NCI-H2196 (cell line): ENCODE measurements around the gene KRTAP5-2.
"Not testable (repeated sequence)": the region's sequence is repeated elsewhere in the genome, so short reads cannot be mapped to it uniquely, and the experiment has no call there.

ENCODE experiments used
- DNase-seq: peaks from one replicate; lab custom pipeline; 2025; ENCODE audit not compliant: unreplicated experiment; lab: John Stamatoyannopoulos, UW

Gene KRTAP5-2, protein sequence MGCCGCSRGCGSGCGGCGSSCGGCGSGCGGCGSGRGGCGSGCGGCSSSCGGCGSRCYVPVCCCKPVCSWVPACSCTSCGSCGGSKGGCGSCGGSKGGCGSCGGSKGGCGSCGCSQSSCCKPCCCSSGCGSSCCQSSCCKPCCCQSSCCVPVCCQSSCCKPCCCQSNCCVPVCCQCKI

DNA sequence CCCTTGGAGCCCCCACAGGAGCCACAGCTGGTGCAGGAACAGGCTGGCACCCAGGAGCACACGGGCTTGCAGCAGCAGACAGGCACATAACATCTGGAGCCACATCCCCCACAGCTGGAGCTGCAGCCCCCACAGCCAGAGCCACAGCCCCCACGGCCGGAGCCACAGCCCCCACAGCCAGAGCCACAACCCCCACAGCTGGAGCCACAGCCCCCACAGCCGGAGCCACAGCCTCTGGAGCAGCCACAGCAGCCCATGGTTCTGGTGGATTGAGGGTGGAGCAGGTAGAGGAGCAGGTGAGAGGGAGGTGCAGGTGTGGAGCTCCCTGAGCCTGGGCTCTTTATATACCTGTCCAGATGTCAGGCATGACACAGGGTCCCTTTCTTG lies at the start of gene KRTAP5-2:
KRTAP5-2 (minus strand) TSS at position 301 of the 387 bp plus-strand sequence; CDS start at position 257, 44 bp downstream.
- no peak for DNase-seq

DNA sequence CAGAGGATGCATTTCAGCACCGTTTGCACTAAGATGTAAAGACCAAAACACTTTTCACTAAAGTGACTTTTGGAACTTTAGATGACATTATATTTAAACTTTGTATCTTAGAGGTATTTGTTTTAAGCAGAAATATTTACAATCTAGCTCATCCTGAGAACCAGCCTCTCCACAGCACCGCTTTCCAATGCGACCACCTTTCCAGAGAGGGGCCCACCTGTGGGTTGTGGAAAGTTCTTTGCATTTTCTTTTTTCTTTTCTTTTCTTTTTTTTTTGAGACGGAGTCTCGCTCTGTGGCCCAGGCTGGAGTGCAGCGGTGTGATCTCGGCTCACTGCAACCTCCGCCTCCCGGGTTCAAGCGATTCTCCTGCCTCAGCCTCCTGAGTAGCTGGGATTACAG lies 48.4 kb upstream of the KRTAP5-2 start:
- DNase-seq, result not testable (repeated sequence)

DNA sequence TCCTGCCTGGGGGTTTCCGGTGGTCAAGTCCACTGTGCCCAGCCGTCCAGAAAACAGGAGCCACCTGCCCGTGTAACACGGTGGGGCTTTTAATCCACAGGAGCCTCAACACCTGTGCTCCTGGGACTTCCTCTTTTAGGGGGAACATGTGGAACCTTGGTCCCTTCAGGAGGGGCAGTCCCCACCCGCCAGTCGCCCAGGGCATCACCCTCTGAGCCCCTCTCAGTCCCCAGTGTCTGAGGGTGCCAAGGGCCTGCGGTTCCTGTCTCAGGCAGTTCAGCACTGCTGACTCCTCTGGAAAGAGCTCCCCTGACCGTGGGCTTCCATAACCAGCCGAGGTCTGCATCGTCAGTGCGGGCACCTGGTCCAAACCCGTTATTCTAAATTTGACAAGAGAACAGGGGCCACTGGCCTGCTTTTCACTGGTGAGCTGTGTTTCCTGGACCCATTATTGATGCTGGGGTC lies 47.3 kb upstream of the KRTAP5-2 start:
- no peak for DNase-seq

DNA sequence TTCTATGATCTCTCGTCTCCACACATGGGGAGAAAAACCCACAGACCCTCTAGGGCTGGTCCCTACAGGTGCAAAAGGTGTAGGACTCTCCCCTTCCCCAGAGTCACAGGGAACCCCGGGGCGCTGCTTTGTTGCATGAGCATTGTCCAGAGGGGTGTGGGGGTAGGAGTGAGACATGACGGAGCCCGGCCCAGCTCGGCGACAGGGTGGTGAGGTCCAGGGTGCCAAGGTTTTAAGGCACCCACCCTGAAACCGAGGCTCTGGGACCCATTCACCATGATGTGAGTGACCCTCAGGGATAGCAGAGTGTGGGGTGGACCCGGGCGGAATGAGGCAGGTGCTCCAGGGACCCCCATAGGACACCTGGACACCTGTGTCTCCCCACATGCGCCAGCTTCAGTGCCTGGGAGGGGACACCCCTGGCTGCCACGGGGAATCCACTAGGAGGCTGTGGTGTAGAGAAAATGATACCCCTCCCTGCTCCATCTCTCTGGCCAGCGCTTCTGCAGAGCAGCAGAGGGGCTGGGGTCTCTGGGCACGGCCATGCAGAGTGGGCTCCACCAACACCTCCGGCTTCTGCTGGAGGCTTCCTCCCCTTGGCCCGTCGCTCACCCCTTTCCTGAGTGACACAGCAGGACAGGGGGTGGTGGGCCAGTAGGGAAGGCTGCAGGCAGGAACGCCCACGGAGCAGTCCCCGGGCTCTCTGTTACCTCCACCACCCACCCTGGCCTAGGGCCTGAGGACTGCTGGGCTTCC lies 46.7 kb upstream of the KRTAP5-2 start:
- DNase-seq, result no peak

DNA sequence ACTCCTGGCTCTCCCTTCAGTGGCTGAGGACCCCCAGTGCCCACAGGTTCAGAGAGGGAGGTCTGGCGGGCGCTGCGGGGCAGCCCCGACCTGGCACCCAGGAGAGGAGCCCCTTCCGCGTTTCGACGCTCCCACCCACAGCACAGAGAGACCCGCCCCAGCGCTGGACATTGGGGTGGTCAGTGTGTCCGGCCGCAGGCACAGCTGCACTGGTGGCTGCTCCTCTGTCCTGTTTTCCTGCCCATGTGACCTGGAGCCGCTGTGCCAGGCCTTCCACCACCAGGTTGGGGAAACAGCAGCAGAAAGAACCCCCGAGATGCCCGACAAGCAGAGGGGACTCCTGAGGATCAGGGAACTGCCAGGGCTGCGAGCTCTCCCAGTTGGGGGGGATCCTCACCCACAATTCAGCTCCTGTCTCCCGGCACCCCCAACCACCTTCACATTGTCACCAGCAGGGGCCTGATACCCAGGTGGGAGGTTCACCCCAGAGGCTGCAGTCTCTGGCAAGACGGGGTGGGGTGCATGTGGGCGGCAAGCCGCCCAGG lies 45.1 kb upstream of the KRTAP5-2 start:
- no peak for DNase-seq

DNA sequence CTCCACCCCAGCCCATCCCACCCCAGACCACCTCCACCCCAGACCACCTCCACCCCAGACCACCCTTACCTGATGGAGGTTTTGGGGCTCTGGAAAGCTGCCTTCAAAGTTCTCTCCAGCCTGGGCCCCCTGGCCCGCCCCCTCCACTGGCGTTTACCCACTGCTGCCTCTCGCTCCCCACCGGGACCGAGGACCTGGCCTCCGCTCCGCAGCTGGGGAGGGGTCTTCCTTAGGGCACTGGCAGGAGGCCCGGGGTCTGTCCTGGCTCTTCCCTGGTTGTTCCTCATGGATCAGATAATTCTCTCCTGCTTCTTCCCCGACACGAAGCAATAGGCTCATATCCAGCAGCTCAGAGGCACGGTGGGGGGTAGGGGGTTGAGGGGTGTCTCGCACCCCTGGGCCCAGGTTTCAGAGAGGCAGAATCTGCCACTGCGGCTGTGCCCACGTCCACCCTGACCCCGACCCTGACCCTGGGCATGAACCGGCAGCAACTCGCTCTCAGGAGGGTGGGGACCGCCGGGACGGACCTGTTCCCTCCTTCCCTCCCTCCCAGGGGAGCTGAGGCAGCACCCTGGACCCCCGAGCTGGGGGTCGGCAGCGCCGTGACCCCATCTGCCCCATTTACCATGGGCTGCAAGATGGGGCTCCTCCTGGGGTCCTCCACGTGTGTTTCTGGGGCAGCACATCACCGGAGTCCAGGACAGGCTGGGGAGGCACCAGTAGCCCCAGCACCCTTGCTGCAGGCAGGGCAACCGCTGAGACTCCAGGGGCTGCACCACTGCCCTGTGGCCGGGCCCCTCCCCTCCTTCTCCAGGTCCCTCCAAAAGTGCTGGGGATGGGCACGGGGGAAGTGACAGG lies 44.4 kb upstream of the KRTAP5-2 start:
- DNase-seq, result no peak

DNA sequence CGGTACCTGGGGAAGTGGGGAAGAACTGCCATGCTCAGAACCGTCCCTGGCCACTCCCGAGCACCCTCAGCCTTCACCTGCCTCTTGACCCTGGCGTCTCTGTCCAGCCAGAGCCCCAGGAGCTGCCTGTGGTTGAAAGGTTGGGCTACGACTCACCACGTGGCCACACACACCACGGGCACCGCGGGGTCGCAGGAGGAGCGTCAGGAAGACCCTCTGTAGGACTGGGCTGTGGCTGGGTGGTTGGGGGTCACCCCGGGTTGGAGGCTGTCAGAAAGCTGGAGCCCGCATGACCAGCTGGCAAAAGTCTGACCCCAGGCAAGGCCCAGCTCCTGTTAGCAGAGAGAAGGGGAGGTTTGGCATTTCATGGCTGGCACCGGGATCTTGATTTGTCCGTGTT lies 43.0 kb upstream of the KRTAP5-2 start:
- DNase-seq, result no peak

DNA sequence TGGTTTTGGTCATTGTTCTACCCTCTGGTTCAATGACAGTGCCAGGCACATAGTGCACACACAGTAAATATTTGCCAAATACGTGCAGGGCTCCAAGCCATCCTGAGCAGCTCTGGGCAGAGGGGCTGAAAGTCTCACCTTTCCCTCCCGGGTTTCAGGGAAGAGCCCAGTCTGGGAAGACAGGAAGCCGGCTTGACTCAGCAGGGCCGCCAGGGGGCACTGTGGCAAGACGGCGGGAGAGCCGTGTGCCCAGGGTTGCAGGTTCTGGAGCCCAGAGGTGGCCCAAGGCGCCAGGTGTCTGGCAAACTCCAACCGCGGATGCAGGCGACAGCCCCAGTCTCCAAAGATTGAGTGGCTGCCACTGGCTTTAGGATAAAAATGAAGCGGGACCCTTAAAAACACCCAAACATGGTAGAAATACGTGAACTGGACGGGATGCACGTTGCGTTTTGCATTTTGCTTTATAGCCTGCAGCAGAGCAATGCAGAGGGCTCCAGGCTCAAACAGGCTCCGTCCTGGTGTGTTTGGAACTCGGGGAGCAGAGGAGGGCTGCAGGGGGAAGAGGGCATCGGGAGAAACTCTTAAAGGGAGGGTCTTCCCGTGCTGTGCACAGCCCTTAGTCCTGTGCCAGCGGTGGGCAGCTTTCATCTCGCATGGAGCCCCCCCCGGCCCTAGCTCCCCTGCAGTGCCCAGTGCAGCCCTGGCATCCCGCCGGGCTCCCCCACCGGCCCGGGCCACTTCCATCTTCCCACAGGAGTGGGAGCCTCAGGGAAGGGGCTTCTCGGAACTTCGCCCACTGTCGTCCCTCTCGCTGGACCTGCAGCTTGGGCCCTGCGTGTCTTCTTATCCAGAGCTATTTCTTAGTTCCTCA lies 42.2 kb upstream of the KRTAP5-2 start:
- DNase-seq, result peak; percentile 41

DNA sequence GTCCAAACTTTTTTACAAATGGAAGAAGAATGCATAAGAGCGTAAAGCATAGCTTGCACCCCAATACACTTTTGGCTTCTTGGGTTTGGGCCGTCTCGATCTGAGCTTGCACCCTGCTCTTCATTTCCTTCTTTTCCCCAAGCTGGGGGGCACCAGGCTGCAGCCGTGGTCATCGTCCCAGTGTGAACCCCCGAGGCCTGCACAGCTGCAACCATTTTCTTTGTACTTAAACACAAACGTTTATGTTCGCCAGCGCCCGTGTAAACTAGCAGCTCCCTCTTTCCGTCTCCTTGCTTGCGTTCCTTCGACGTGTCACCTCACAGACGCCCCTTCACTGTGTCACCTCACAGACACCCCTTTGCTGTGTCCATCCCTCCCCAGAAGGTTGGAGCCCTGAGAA lies 41.6 kb upstream of the KRTAP5-2 start:
- no peak for DNase-seq

DNA sequence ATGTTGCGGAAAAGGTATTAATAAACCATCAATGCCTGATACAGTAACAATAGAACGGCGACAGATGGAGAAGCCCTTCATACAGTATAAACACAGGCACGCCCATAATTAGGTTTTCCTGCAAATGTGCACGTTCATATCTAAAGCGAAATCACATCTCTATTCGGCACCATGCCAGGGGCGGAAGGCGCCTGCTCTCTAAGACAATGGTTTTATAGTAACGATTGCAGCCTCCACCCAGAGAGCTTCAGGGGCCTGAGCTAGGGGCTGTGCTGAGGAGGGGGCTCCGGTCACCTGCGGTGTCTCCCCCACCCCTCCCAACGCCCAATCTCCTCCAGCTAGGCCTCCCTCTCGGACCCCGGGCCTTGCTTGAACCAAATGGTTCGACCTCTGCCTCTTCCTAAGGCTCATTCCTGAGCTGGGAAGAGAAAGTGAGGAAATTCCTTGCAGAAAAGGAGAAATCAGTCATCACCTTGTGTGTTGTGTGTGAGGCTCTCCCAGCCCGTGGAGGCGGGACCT lies 41.1 kb upstream of the KRTAP5-2 start:
- no peak for DNase-seq

DNA sequence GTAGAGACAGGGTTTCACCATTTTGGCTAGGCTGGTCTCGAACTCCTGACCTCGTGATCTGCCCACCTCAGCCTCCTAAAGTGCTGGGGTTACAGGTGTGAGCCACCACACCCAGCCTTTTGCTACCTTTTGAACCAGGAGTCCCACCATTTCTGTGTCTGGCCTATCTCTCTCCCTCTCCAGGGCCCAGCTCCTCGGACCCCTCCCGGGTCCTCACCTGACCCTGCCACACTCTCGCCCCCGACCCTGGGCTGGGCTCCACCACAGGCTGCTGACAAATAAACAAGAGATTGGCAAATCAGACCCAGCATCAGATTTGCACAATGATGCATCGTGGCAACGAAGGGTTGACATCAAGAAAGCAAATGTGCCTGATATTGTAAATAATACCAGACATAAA lies 40.2 kb upstream of the KRTAP5-2 start:
- DNase-seq, result no peak

DNA sequence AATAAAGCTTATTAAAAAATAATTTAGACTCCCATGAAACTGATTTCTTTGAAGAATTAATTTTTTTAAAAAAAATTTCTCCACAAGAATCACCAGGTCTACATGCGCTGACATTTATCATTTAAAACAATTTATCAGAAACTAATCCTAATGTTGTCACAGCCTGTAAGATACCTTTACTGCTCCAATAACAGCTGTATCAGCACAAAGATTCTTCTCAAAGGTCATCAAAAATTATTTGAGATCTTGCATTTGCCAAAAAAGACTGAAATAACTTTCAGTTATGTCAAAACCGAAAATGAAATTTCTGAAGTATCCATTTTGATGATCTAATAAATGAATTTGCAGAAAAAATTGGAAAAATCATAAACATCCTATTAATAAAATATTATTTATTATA lies 39.5 kb upstream of the KRTAP5-2 start:
- no peak for DNase-seq

DNA sequence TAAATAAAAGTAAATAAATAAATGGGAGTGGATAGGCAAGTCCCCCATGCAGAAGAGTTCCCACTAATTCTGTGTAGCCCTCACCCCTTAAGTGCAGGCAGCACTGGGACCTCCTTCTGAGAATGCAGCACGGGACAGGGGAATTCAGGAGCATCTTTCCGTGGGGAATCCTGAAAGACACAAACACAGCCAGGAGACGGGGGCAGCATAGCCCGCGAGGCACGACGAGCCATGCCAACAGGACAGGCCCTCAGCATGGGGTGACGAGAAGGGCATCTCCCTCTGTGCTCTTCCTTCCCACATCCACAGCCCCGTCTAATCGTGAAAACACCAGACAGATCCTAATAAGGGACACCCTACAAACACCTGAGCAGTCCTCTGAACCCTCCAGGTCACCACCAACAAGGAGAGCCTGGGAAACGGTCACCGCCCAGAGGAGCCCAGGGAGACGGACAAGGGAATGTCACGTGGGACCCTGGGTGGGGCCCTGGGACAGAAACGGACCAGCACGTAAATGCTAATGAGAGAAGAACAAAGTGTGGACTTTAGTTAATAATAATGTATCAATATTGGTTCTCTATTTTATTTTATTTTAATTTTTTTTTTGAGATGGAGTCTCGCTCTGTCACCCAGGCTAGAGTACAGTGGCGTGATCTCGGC lies 38.3 kb upstream of the KRTAP5-2 start:
- DNase-seq, result no peak

DNA sequence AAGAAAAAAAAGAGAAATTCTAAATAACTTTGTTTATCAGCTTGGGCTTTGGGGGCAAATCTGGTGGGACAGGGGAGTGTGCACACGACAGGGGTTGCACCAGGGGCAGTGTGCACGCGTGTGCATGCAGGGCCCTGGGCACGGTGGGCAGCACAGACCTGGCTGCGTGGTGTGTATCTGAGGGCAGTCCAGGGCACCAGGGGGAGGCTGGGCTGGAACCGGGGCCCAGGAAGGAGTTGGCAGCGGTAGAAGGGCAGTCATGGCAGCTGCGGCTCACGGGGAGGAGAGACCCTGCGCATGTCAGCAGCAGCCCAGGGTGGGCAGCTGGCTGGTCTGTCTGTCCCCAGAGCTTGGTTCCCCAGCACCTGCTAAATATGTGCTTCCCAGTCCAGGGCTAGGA lies 35.8 kb upstream of the KRTAP5-2 start:
- DNase-seq, result no peak

DNA sequence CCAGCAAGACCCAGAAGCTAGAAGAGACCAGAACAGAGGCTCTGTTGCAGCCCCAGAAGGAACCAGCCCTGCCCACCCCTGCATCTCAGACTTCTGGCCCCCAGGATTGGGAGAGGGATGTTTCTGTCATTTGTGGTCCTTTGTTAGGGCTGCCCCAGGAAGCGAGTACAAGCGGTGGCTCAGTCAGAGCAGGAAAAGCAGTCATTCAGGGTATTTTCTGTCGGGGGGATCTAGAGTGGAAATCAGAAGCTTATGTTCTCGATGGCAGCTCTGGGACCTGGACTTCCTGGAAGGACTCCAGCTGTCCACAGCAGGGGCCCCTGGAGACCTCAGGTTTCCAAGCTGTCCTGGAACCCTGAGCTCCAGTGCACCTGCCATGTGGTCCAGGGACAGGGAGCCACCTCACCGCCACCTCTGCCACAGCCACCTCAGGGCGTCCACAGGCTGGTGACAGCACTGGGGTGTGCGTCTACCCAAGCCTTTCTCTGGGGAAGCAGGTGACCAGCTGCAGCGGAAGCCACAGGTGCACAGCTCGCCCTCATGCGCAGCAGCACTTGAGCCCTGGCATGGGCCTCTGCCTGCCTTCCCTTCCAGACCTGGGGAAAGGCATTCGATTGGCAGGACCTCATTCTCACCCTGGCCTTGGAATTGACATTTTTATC lies 34.1 kb upstream of the KRTAP5-2 start:
- no peak for DNase-seq

DNA sequence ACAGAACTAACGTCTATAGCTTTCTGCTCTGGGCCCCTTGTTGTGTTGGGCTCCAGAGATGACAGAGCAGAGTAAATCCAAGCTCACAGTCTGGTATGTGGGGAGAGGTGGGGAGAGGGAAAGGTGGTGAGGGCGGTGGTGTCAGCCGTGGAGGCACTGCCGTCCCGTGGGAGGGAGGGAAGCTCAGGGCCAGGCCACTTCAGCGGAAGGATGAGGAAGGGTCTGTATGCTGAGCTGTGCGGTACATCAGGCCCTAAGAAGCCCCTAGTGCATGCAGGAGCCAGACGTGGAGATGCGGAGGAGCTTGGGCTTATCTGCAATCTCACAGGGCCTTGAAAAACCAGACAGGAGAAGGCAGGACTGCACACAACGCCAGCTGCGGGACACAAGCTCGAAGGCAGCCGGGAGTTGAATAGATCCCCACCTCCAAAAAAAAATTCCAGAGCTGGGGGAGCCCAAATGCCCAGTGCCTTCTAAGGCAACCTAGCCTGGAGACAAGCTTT lies 33.0 kb upstream of the KRTAP5-2 start:
- no peak for DNase-seq

DNA sequence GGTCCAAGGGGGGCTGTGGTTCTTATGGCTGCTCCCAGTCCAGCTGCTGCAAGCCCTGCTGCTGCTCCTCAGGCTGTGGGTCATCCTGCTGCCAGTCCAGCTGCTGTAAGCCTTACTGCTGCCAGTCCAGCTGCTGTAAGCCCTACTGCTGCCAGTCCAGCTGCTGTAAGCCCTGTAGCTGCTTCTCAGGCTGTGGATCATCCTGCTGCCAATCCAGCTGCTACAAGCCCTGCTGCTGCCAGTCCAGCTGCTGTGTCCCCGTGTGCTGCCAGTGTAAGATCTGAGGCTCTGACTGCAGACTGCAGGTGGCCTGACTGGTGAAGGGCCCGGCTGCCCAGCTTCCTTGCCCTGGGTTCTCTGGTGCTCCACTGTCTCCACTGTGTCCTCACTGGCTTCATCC lies 32.2 kb upstream of the KRTAP5-2 start:
- DNase-seq, result no peak

DNA sequence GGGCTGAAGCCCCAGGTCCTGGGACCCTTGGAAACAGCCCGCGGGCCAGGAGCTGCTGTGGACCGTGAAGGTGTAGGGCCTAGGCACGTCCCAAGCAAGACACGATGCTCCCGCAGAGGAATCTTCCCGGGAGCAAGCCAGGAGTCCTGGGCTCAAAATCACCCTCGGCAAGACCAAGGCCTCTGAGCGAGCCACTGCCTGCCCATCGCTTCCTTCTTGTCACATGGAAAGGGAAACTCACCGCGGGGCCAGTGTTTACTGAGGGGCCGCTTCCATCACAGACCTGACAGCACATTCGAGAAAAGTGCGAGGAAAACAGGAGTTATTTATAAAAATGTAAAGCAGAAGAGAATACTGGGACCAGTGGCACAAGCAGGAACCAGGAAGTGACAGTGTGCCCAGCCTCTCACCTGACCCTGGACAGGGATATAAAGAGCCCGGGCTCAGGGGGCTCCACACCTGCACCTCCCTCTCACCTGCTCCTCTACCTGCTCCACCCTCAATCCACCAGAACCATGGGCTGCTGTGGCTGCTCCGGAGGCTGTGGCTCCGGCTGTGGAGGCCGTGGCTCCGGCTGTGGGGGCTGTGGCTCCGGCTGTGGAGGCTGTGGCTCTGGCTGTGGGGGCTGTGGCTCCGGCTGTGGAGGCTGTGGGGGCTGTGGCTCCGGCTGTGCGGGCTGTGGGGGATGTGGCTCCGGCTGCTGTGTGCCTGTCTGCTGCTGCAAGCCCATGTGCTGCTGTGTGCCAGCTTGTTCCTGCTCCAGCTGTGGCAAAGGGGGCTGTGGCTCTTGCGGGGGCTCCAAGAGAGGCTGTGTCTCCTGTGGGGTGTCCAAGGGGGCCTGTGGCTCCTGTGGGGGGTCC lies 31.5 kb upstream of the KRTAP5-2 start, which contains the start of gene KRTAP5-5:
KRTAP5-5 (plus strand) TSS at position 450 of the 860 bp plus-strand sequence; CDS start at position 516, 66 bp downstream.
- no peak for DNase-seq
